ENCODE results near the gene CDC20.

- TF ChIP-seq EZH2 (IDR thresholded peaks at IDR 0.05; ENCODE audit: low read length, missing control alignments) (no peak), CTCF (conservative IDR thresholded peaks at IDR 0.05 in 1 of 2, IDR thresholded peaks at IDR 0.05 in 1 of 2; ENCODE audit: low read depth in 1 of 2, low read length in 2 of 2) (no peak)
Measured at GRCh38 chr1:43366179-43366578, 7.4 kb downstream of the CDC20 start.

Measured in fibroblast of lung (primary cell).